Liver (tissue), 9 donors: Measurements from ENCODE around the gene SLC34A3. TPM values are rescaled to one million over a fixed set of nuclear protein-coding genes. Genes with fewer than 3 reads are reported as not detected.

Experiments used
- DNase-seq: peaks from one replicate; pipeline ENCODE4 v3.0.0-alpha.2; 2017; ENCODE audit warnings: low spot score
- H3K27ac ChIP-seq, 2 donors: one replicate each; pipeline ENCODE4 v1.7.0; 2013; ENCODE audit warnings: inconsistent platforms in 2 of 2, low read length in 2 of 2, control low read depth in 1 of 2, low read depth in 1 of 2, mild to moderate bottlenecking in 1 of 2
- H3K27me3 ChIP-seq, 4 donors: one replicate each; pipeline versions ENCODE4 v1.6.1 to v1.7.0; 2013; ENCODE audit warnings: low read length in 3 of 4, inconsistent platforms in 1 of 4, mild to moderate bottlenecking in 1 of 4, moderate library complexity in 1 of 4; ENCODE audit not compliant: control insufficient read depth in 4 of 4, insufficient read depth in 4 of 4
- H3K36me3 ChIP-seq, 4 donors: one replicate each; pipeline versions ENCODE4 v1.6.1 to v1.7.0; 2013; ENCODE audit warnings: low read length in 3 of 4, mild to moderate bottlenecking in 3 of 4, low read depth in 1 of 4, moderate library complexity in 1 of 4; ENCODE audit not compliant: control insufficient read depth in 4 of 4, insufficient read depth in 3 of 4
- H3K4me1 ChIP-seq, 4 donors: one replicate each; pipeline versions ENCODE4 v1.6.1 to v1.7.0; 2013; ENCODE audit warnings: low read length in 3 of 4, mild to moderate bottlenecking in 3 of 4, moderate library complexity in 1 of 4; ENCODE audit not compliant: control insufficient read depth in 4 of 4, insufficient read depth in 4 of 4
- H3K4me3 ChIP-seq, 3 donors: one replicate each; pipeline versions ENCODE4 v1.6.1 to v1.7.0; 2013; ENCODE audit warnings: low read length in 3 of 3, control low read depth in 1 of 3, low read depth in 1 of 3, mild to moderate bottlenecking in 1 of 3
- H3K9ac ChIP-seq, 2 donors: one replicate each; pipeline ENCODE4 v1.7.0; 2013; ENCODE audit warnings: low read length in 2 of 2, mild to moderate bottlenecking in 2 of 2, moderate library complexity in 2 of 2, control low read depth in 1 of 2, low read depth in 1 of 2
- H3K9me3 ChIP-seq, 4 donors: one replicate each; pipeline versions ENCODE4 v1.6.1 to v1.7.0; 2013; ENCODE audit warnings: low read length in 3 of 4; ENCODE audit not compliant: control insufficient read depth in 4 of 4
- CTCF ChIP-seq: fragments of 150-350 bp; IDR thresholded peaks from 2 replicates; pipeline ENCODE4 v1.5.1; 2017; ENCODE audit warnings: improper control_type of control experiment, low read depth, low read length; ENCODE audit not compliant: missing input control
- EGR1 ChIP-seq, 2 donors: IDR thresholded peaks; 2 replicates each; pipeline ENCODE4 v1.6.1; 2016 to 2018; ENCODE audit warnings: antibody characterized with exemption in 2 of 2, low read depth in 2 of 2
- FOXA1 ChIP-seq: IDR thresholded peaks from 2 replicates; pipeline ENCODE4 v1.6.1; 2016; ENCODE audit warnings: antibody characterized with exemption
- FOXA2 ChIP-seq: IDR thresholded peaks from 2 replicates; pipeline ENCODE4 v1.6.1; 2016; ENCODE audit warnings: antibody characterized with exemption
- GABPA ChIP-seq, 2 donors: IDR thresholded peaks in 1 of 2; conservative IDR thresholded peaks in 1 of 2; 2 replicates each; pipeline ENCODE4 v1.6.1; 2016; ENCODE audit warnings: antibody characterized with exemption in 2 of 2, mild to moderate bottlenecking in 1 of 2, moderate library complexity in 1 of 2
- HNF4A ChIP-seq, 2 donors: conservative IDR thresholded peaks; 2 replicates each; pipeline ENCODE4 v1.6.1; 2016; ENCODE audit warnings: antibody characterized with exemption in 2 of 2, mild to moderate bottlenecking in 2 of 2
- HNF4G ChIP-seq: IDR thresholded peaks from 2 replicates; pipeline ENCODE4 v1.6.1; 2016; ENCODE audit warnings: antibody characterized with exemption
- JUND ChIP-seq, 2 donors: IDR thresholded peaks; 2 replicates each; pipeline ENCODE4 v1.6.1; 2016; ENCODE audit warnings: antibody characterized with exemption in 2 of 2
- MAX ChIP-seq: IDR thresholded peaks from 2 replicates; pipeline ENCODE4 v1.6.1; 2016; ENCODE audit warnings: antibody characterized with exemption
- NR2F2 ChIP-seq: IDR thresholded peaks from 2 replicates; pipeline ENCODE4 v1.6.1; 2016; ENCODE audit warnings: antibody characterized with exemption
- RAD21 ChIP-seq, 2 donors: IDR thresholded peaks; 2 replicates each; pipeline ENCODE4 v1.6.1; 2016; ENCODE audit warnings: antibody characterized with exemption in 2 of 2, mild to moderate bottlenecking in 2 of 2
- REST ChIP-seq: IDR thresholded peaks from 2 replicates; pipeline ENCODE4 v1.6.1; 2016; ENCODE audit warnings: antibody characterized with exemption, mild to moderate bottlenecking
- SP1 ChIP-seq: IDR thresholded peaks from 2 replicates; pipeline ENCODE4 v1.6.1; 2018; ENCODE audit warnings: antibody characterized with exemption, mild to moderate bottlenecking
- ZBTB33 ChIP-seq: IDR thresholded peaks from 2 replicates; pipeline ENCODE4 v1.6.1; 2016; ENCODE audit warnings: antibody characterized with exemption
- WGBS: extraction: QIAGEN DNeasy Blood & Tissue Kit; methylation state at CpG from one replicate; pipeline ENCODE4 v1.1.7; 2013; 5-methylcytosine and 5-hydroxymethylcytosine counted together
- polyA plus RNA-seq, 2 donors: library from polyadenylated mRNA; stranded (reverse) in 1 of 2; unstranded in 1 of 2; fragments of 200-250 nt in 1 of 2; fragments of >200 nt in 1 of 2; fragmentation: Nextera tagmentation in 1 of 2; extraction: Ambion mirVana in 1 of 2; gene quantifications; one replicate each; pipeline versions ENCODE4 v1.2.1 to v1.2.3, GENCODE V29; 2013 to 2015
- total RNA-seq, 2 donors: library from RNA; depleted of rRNA; stranded (reverse); fragments of >200 nt; gene quantifications; one replicate each; pipeline ENCODE4 v1.2.3, GENCODE V29; 2014
- TF ChIP-seq, protein P1 (sequence below): IDR thresholded peaks from 2 replicates; pipeline ENCODE4 v1.6.1; 2016; ENCODE audit warnings: antibody characterized with exemption
- donor health status: healthy.
- donor health status: healthy.
- donor health status: healthy.
- donor health status: healthy.
- donor health status: healthy.

Gene SLC34A3
- total and polyA plus RNA-seq, 4 donors, result not detected

DNA sequence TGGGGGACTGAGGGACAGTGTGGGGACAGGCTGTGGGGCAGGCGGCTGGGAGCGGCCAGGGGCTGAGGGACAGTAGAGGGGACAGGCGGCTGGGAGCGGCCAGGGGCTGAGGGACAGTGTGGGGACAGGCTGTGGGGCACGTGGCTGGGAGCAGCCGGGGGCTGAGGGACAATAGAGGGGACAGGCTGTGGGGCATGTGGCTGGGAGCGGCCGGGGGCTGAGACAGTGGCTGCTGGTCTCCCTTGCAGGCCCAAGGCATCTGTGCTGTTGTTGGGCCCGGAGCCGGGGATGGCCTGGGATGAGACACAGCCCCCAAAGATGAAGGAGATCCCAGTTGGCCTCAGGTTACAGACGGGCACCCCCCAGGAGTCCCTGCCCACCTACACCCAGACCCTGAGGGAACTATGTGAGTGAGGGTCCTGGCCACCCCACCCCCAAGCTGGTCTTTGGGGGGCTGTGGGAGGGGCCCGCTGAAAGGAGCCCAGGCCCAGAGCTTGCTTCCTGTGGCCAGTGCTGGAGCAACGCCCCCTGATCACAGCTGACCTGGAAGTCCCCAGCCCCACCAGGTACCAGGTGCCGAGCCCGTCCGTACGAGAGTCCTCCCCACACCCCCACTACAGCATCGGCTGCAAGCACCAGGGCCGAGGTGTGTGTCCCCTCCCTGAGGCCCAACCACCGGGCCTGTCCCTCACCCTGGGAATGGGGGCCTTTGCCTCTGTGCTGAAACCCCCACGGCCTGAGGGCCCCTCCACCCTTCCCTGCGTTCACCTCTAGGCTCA is 21.0 kb downstream of the SLC34A3 start:
- Histone ChIP-seq H3K36me3 (no peaks in the 10 kb centered on the region), H3K27me3 (no peaks in the 10 kb centered on the region), H3K4me1 (peaks cover 8 to 34% (median 20%) of the 10 kb centered on the region in 4 donors), H3K4me3 (no peak overlapping the region), H3K27ac (no peak overlapping the region), H3K9me3 (no peaks in the 10 kb centered on the region), H3K9ac (no peak overlapping the region)
- 93% methylated on average over 22 of the region's 22 CpGs for WGBS
- TF ChIP-seq GABPA (IDR thresholded peaks at IDR 0.05 in 1 of 2, conservative IDR thresholded peaks at IDR 0.05 in 1 of 2) (no peak), NR2F2 (no peak), REST (no peak), EGR1 (IDR thresholded peaks at IDR 0.05; ENCODE audit: low read depth in 2 of 2) (no peak), ZBTB33 (no peak), FOXA1 (no peak)
- DNase-seq, result no peak

DNA sequence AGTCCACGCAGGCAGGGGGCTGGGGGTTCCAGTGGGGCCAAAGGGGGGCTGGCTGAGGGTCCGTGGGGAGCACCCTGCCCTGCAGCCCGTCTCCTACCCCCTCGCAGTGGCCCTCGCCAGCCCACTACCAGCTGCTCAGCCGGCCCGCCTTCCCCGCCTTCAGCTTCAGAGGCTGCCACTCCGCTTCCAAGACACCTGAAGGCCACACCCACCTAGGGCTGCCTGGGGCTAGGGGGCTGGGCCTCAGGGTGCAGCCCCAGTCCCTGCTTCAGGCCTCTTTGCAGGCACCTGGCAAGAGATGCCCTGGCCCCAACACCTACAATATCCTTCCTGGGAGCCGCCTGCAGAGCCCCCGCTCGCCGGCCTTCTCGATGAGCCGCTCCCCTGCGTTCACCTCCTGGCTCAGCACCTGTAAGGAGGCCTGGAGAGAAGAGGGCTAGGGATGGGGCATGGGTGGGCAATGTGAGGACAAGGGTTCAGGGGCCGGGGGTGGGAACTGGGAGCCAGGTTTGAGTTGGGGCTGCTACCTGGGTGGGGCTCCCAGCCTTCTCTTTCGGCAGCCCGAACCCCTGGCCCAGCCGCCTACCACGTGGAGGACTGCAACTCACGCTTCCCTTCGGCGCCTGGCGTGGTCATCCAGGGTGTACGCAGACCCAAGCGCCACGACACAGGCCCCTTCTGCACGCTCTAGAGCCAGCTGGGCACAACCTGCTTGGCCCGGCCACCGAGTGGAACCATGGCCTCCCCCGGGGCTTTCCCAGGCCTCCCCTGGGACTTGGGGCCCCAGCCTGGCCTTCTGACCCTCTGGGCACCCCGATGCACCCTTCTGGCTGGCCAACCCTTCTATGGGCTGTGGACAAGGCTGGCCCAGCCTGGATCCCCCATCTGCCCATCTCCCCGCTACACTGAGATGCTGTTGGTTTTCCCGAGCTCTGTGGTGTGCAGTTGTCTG is 22.1 kb downstream of the SLC34A3 start:
- no peak for DNase-seq
- Histone ChIP-seq H3K4me3 (no peak overlapping the region), H3K9me3 (no peaks in the 10 kb centered on the region), H3K36me3 (peaks cover 0 to 3% (median 3%) of the 10 kb centered on the region in 4 donors), H3K27me3 (no peaks in the 10 kb centered on the region), H3K9ac (no peak overlapping the region), H3K27ac (no peak overlapping the region), H3K4me1 (peaks cover 10 to 34% (median 21%) of the 10 kb centered on the region in 4 donors)
- 86% methylated on average over 35 of the region's 35 CpGs for WGBS
- TF ChIP-seq, protein P1, sequence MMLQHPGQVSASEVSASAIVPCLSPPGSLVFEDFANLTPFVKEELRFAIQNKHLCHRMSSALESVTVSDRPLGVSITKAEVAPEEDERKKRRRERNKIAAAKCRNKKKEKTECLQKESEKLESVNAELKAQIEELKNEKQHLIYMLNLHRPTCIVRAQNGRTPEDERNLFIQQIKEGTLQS, result no peak
- no peak for TF ChIP-seq RAD21 (IDR thresholded peaks at IDR 0.05)
- TF ChIP-seq GABPA (IDR thresholded peaks at IDR 0.05 in 1 of 2, conservative IDR thresholded peaks at IDR 0.05 in 1 of 2), result no peak
- no peak for TF ChIP-seq HNF4A (conservative IDR thresholded peaks at IDR 0.05)
- no peak for TF ChIP-seq MAX
- TF ChIP-seq HNF4G, result no peak
- no peak for TF ChIP-seq FOXA2
- no peak for TF ChIP-seq ZBTB33
- TF ChIP-seq JUND (IDR thresholded peaks at IDR 0.05), result no peak
- TF ChIP-seq SP1, result no peak
- TF ChIP-seq CTCF, result no peak
